ENCODE data around the gene FN3K.

FN3K gene

GRCh38 chr17:82709024-82709675 lies 26.3 kb upstream of the FN3K start:
- Histone ChIP-seq H3K4me3 (ENCODE audit: severe bottlenecking) (no peak overlapping the region), H3K27ac (ENCODE audit: poor library complexity, severe bottlenecking) (no peak overlapping the region), H3K9me3 (ENCODE audit: severe bottlenecking) (no peaks in the 10 kb centered on the region), H3K36me3 (ENCODE audit: low read depth) (no peaks in the 10 kb centered on the region), H3K4me1 (ENCODE audit: insufficient read depth, poor library complexity, severe bottlenecking) (no peaks in the 10 kb centered on the region), H3K27me3 (ENCODE audit: insufficient read depth, poor library complexity, severe bottlenecking) (no peaks in the 10 kb centered on the region)
- TF ChIP-seq, protein P1, sequence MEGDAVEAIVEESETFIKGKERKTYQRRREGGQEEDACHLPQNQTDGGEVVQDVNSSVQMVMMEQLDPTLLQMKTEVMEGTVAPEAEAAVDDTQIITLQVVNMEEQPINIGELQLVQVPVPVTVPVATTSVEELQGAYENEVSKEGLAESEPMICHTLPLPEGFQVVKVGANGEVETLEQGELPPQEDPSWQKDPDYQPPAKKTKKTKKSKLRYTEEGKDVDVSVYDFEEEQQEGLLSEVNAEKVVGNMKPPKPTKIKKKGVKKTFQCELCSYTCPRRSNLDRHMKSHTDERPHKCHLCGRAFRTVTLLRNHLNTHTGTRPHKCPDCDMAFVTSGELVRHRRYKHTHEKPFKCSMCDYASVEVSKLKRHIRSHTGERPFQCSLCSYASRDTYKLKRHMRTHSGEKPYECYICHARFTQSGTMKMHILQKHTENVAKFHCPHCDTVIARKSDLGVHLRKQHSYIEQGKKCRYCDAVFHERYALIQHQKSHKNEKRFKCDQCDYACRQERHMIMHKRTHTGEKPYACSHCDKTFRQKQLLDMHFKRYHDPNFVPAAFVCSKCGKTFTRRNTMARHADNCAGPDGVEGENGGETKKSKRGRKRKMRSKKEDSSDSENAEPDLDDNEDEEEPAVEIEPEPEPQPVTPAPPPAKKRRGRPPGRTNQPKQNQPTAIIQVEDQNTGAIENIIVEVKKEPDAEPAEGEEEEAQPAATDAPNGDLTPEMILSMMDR (IDR thresholded peaks at IDR 0.05; ENCODE audit: poor library complexity, severe bottlenecking), result no peak
- no peak for DNase-seq (ENCODE audit: low spot score)
- ATAC-seq (ENCODE audit: low read depth), result no peak

DNA sequence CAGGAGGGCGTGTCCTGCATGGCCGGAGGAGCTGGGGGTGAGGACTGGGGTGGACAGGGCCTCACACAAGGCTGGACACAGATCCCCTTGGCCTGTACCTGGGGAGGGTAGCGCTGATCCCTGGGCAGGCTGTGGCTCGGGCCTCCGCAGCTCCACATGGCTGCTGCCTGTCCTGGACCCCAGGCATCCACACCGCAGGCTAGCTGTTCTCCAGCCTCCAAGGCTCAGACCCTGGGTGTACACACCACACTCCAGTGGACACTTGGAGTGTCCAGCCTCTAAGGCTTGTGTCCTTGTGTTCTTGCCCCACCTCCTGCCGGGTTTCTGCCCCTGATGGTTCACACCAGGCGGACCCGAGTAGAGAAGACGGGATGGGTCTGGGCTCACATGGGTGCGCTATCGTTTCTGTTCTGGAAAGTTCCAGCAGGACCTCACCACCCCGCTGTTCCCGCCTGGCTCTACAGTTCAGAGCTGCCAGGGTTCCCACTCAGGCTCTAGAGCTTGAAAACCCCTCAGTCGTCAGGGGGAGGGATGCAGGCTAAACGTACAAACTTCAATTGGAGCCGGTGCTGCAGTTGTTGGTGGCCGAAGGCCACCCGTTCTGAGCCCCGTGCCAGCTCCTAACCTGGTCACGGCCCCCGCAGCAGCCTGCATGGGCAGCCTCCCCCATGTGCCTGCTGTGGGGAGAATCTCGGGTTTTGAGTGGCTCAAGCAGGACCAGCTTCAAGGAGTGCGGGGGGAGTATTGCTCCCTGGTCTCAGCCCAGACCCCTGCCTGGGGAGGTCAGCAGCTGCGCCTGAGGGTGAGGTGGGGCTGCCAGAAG lies 25.5 kb upstream of the FN3K start:
- no peaks in the 10 kb centered on the region for H3K4me1 ChIP-seq (ENCODE audit: insufficient read depth, poor library complexity, severe bottlenecking)
- no peaks in the 10 kb centered on the region for H3K27me3 ChIP-seq (ENCODE audit: insufficient read depth, poor library complexity, severe bottlenecking)
- no peak for DNase-seq (ENCODE audit: low spot score)
- H3K36me3 ChIP-seq (ENCODE audit: low read depth), result no peaks in the 10 kb centered on the region
- no peak overlapping the region for H3K4me3 ChIP-seq (ENCODE audit: severe bottlenecking)
- H3K9me3 ChIP-seq (ENCODE audit: severe bottlenecking), result no peaks in the 10 kb centered on the region
- ATAC-seq (ENCODE audit: low read depth), result no peak
- TF ChIP-seq, protein P1 (IDR thresholded peaks at IDR 0.05; ENCODE audit: poor library complexity, severe bottlenecking), result no peak
- H3K27ac ChIP-seq (ENCODE audit: poor library complexity, severe bottlenecking), result no peak overlapping the region

GRCh38 chr17:82710499-82711232 lies 24.7 kb upstream of the FN3K start:
- ATAC-seq (ENCODE audit: low read depth), result no peak
- Histone ChIP-seq H3K27ac (ENCODE audit: poor library complexity, severe bottlenecking) (no peak overlapping the region), H3K4me3 (ENCODE audit: severe bottlenecking) (no peak overlapping the region)

DNA sequence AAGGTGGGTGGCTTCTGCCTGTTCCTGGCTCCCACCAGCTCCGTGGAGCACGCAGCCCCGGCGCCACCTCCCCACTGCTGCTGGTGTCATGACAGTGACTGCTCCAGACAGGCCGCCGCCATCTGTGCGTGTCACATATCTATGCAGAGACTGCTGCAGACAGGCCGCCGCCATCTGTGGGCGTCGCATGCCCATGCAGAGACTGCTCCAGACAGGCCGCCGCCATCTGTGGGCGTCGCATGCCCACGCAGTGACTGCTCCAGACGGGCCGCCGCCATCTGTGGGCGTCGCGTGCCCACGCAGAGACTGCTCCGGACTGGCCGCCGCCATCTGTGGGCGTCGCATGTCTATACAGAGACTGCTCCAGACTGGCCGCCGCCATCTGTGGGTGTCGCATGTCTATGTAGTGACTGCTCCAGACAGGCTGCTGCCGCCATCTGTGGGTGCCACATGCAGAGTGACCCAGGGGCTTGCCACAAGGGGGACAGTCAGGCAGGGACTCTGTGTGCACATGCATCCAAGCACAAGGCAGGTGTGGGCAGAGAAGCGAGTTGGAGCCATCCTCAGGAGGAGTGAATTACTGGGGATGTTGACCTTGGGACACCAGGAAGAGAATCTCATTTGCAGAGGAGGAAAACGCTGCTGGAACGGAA lies 22.2 kb upstream of the FN3K start:
- Histone ChIP-seq H3K4me1 (ENCODE audit: insufficient read depth, poor library complexity, severe bottlenecking) (peaks cover 5% of the 10 kb centered on the region), H3K4me3 (ENCODE audit: severe bottlenecking) (no peak overlapping the region)
- ATAC-seq (ENCODE audit: low read depth), result no peak

More at GRCh38 chr17:82710499-82711232, 24.7 kb upstream of the FN3K start:
- TF ChIP-seq, protein P1 (IDR thresholded peaks at IDR 0.05; ENCODE audit: poor library complexity, severe bottlenecking), result no peak
- Histone ChIP-seq H3K9me3 (ENCODE audit: severe bottlenecking) (no peaks in the 10 kb centered on the region), H3K36me3 (ENCODE audit: low read depth) (no peaks in the 10 kb centered on the region), H3K27me3 (ENCODE audit: insufficient read depth, poor library complexity, severe bottlenecking) (no peaks in the 10 kb centered on the region), H3K4me1 (ENCODE audit: insufficient read depth, poor library complexity, severe bottlenecking) (peaks cover 2% of the 10 kb centered on the region)
- no peak for DNase-seq (ENCODE audit: low spot score)

More for the DNA sequence above, 22.2 kb upstream of the FN3K start:
- Histone ChIP-seq H3K27me3 (ENCODE audit: insufficient read depth, poor library complexity, severe bottlenecking) (no peaks in the 10 kb centered on the region), H3K9me3 (ENCODE audit: severe bottlenecking) (no peaks in the 10 kb centered on the region), H3K36me3 (ENCODE audit: low read depth) (no peaks in the 10 kb centered on the region), H3K27ac (ENCODE audit: poor library complexity, severe bottlenecking) (no peak overlapping the region)
- TF ChIP-seq, protein P1 (IDR thresholded peaks at IDR 0.05; ENCODE audit: poor library complexity, severe bottlenecking), result no peak
- DNase-seq (ENCODE audit: low spot score), result no peak

Measured in RWPE2 (cell line).